Activated CD8-positive, alpha-beta memory T cell treated with anti-CD3 and anti-CD28 coated beads, Interleukin-2, amount 50 U/mL, for 48 hours (primary cell): Measurements from ENCODE around the gene CEACAM18.
A peak's percentile ranks its signal among the peaks of the same experiment; 100 is the strongest.
"Not testable (repeated sequence)": the region's sequence is repeated elsewhere in the genome, so short reads cannot be mapped to it uniquely, and the experiment has no call there.

ENCODE experiments used
- DNase-seq: peaks from one replicate; pipeline ENCODE4 v3.0.0-alpha.2; 2020

CEACAM18 gene

GRCh38 chr19:51462276-51462675 is 16.1 kb upstream of the CEACAM18 start:
- DNase-seq: no peak

- no peak for DNase-seq
These were observed 15.7 kb upstream of the CEACAM18 start for GRCh38 chr19:51462681-51463080.

- not testable (repeated sequence) for DNase-seq
These were observed 14.3 kb upstream of the CEACAM18 start for GRCh38 chr19:51463976-51464581.

- DNase-seq: no peak
These were observed 11.6 kb upstream of the CEACAM18 start for GRCh38 chr19:51466723-51467122.

- DNase-seq: no peak
These were observed 10.3 kb upstream of the CEACAM18 start for GRCh38 chr19:51467864-51468544.

- no peak for DNase-seq
These were observed 9.8 kb upstream of the CEACAM18 start for GRCh38 chr19:51468545-51468920.

GRCh38 chr19:51469162-51469561 is 9.2 kb upstream of the CEACAM18 start:
- DNase-seq: no peak

GRCh38 chr19:51469629-51470028 is 8.7 kb upstream of the CEACAM18 start:
- no peak for DNase-seq

GRCh38 chr19:51470966-51471365 is 7.4 kb upstream of the CEACAM18 start:
- DNase-seq: no peak

- DNase-seq: no peak
These were observed 6.8 kb upstream of the CEACAM18 start for GRCh38 chr19:51471527-51471926.

GRCh38 chr19:51472607-51473006 is 5.7 kb upstream of the CEACAM18 start:
- no peak for DNase-seq

- peak; percentile 99 for DNase-seq
These were observed 5.2 kb upstream of the CEACAM18 start for GRCh38 chr19:51473009-51473707.

GRCh38 chr19:51476164-51476563 is 2.2 kb upstream of the CEACAM18 start:
- DNase-seq: no peak

GRCh38 chr19:51477344-51477743 is 995 bp upstream of the CEACAM18 start:
- DNase-seq: no peak

- DNase-seq: no peak
These were observed 1.4 kb downstream of the CEACAM18 start for GRCh38 chr19:51479531-51480331.

- DNase-seq: no peak
These were observed 2.3 kb downstream of the CEACAM18 start for GRCh38 chr19:51480590-51480989.

GRCh38 chr19:51485960-51486660 is 7.8 kb downstream of the CEACAM18 start:
- DNase-seq: no peak

- DNase-seq: no peak
These were observed 10.2 kb downstream of the CEACAM18 start for GRCh38 chr19:51488491-51488890.

GRCh38 chr19:51489113-51489512 is 10.8 kb downstream of the CEACAM18 start:
- no peak for DNase-seq

GRCh38 chr19:51490676-51491075 is 12.3 kb downstream of the CEACAM18 start:
- no peak for DNase-seq

GRCh38 chr19:51491586-51491985 is 13.2 kb downstream of the CEACAM18 start:
- no peak for DNase-seq

- no peak for DNase-seq
These were observed 15.4 kb downstream of the CEACAM18 start for GRCh38 chr19:51493776-51494175.

GRCh38 chr19:51497666-51498065 is 19.3 kb downstream of the CEACAM18 start:
- no peak for DNase-seq
